K562 (cell line): ENCODE measurements around the gene SLC35A4. TPM values are rescaled to one million over a fixed set of nuclear protein-coding genes. Genes with fewer than 3 reads are reported as not detected.

Source experiments
- CBFA2T3 ChIP-seq: fragments of 450-650 bp; IDR thresholded peaks from 2 replicates; pipeline ENCODE4 v1.6.1; 2017
- ID3 ChIP-seq, 2 experiments: fragments of 250-450 bp in 1 of 2; fragments of 450-650 bp in 1 of 2; sonication (Bioruptor Pico) in 1 of 2; IDR thresholded peaks; 2 replicates each; pipeline versions ENCODE4 v1.6.1 to v1.8.0; 2016 to 2021; ENCODE audit warnings: mild to moderate bottlenecking in 2 of 2, moderate library complexity in 2 of 2, missing compliant biosample characterization in 1 of 2, missing genetic modification characterization in 1 of 2
- ILF3 ChIP-seq: fragments of 450-650 bp; IDR thresholded peaks from 2 replicates; pipeline ENCODE4 v1.6.1; 2018; ENCODE audit warnings: antibody characterized with exemption, mild to moderate bottlenecking, moderate library complexity, borderline replicate concordance
- POLR2H ChIP-seq: IDR thresholded peaks from 2 replicates; pipeline ENCODE4 v1.6.1; 2016; ENCODE audit warnings: missing genetic modification characterization, low read depth, mild to moderate bottlenecking, control low read depth, missing compliant biosample characterization, moderate library complexity
- POLR3G ChIP-seq: IDR thresholded peaks from 2 replicates; pipeline ENCODE4 v1.6.1; 2011; ENCODE audit not compliant: insufficient read length, insufficient replicate concordance; ENCODE audit errors: extremely low read depth
- RAD51 ChIP-seq: fragments of 450-650 bp; IDR thresholded peaks from 2 replicates; pipeline ENCODE4 v1.7.1; 2016; ENCODE audit warnings: low read depth, mild to moderate bottlenecking, borderline replicate concordance
- STAT6 ChIP-seq: sonication (generic); formaldehyde crosslinking; IDR thresholded peaks from 2 replicates; pipeline ENCODE4 v1.8.1; 2023; ENCODE audit warnings: mild to moderate bottlenecking, missing genetic modification reagents
- polyA plus RNA-seq, 8 experiments: library from polyadenylated mRNA; depleted of rRNA in 4 of 8; stranded (reverse) in 5 of 8; unstranded in 3 of 8; fragments of >200 nt; fragmentation: Nextera tagmentation in 2 of 8; fragmentation: Illumina TruSeq in 1 of 8; extraction: Ambion mirVana in 2 of 8; extraction: Trizol in 1 of 8; gene quantifications; 2 replicates each; pipeline versions ENCODE4 v1.2.1 to v1.2.3, GENCODE V29; 2011 to 2014; ENCODE audit warnings: inconsistent platforms in 1 of 8, missing spikeins in 1 of 8
- total RNA-seq, 7 experiments: library from RNA; depleted of rRNA in 6 of 7; stranded (reverse); fragments of >200 nt in 6 of 7; fragmentation: Illumina TruSeq in 2 of 7; extraction: Trizol in 2 of 7; gene quantifications; 2 replicates each; pipeline versions ENCODE4 v1.2.1 to v1.2.3, GENCODE V29; 2011 to 2021; ENCODE audit warnings: low replicate concordance in 1 of 7
- TF ChIP-seq, protein P1 (sequence below): fragments of 450-650 bp; IDR thresholded peaks from 2 replicates; pipeline ENCODE4 v1.6.1; 2016; ENCODE audit warnings: mild to moderate bottlenecking, moderate library complexity
- TF ChIP-seq, protein P2 (sequence below), 2 experiments: IDR thresholded peaks; 2 replicates each; pipeline ENCODE4 v1.6.1; 2011; ENCODE audit warnings: borderline replicate concordance in 1 of 2, control low read depth in 1 of 2, low read depth in 1 of 2, low read length in 1 of 2, mild to moderate bottlenecking in 1 of 2, mixed read lengths in 1 of 2, moderate library complexity in 1 of 2; ENCODE audit not compliant: insufficient read depth in 1 of 2, insufficient read length in 1 of 2, poor library complexity in 1 of 2, severe bottlenecking in 1 of 2; ENCODE audit errors: extremely low read depth in 1 of 2

Gene SLC35A4
- total and polyA plus RNA-seq, 9 of the 15 experiments (the other 6 are each of a cell fraction or from before 2014, with no cell fraction given) = 21.8 to 171 (median 42.5) TPM

GRCh38 chr5:140547508-140548299 lies 16.9 kb upstream of the SLC35A4 start, which contains the start of gene EIF4EBP3 (continued):
- TF ChIP-seq, protein P1, sequence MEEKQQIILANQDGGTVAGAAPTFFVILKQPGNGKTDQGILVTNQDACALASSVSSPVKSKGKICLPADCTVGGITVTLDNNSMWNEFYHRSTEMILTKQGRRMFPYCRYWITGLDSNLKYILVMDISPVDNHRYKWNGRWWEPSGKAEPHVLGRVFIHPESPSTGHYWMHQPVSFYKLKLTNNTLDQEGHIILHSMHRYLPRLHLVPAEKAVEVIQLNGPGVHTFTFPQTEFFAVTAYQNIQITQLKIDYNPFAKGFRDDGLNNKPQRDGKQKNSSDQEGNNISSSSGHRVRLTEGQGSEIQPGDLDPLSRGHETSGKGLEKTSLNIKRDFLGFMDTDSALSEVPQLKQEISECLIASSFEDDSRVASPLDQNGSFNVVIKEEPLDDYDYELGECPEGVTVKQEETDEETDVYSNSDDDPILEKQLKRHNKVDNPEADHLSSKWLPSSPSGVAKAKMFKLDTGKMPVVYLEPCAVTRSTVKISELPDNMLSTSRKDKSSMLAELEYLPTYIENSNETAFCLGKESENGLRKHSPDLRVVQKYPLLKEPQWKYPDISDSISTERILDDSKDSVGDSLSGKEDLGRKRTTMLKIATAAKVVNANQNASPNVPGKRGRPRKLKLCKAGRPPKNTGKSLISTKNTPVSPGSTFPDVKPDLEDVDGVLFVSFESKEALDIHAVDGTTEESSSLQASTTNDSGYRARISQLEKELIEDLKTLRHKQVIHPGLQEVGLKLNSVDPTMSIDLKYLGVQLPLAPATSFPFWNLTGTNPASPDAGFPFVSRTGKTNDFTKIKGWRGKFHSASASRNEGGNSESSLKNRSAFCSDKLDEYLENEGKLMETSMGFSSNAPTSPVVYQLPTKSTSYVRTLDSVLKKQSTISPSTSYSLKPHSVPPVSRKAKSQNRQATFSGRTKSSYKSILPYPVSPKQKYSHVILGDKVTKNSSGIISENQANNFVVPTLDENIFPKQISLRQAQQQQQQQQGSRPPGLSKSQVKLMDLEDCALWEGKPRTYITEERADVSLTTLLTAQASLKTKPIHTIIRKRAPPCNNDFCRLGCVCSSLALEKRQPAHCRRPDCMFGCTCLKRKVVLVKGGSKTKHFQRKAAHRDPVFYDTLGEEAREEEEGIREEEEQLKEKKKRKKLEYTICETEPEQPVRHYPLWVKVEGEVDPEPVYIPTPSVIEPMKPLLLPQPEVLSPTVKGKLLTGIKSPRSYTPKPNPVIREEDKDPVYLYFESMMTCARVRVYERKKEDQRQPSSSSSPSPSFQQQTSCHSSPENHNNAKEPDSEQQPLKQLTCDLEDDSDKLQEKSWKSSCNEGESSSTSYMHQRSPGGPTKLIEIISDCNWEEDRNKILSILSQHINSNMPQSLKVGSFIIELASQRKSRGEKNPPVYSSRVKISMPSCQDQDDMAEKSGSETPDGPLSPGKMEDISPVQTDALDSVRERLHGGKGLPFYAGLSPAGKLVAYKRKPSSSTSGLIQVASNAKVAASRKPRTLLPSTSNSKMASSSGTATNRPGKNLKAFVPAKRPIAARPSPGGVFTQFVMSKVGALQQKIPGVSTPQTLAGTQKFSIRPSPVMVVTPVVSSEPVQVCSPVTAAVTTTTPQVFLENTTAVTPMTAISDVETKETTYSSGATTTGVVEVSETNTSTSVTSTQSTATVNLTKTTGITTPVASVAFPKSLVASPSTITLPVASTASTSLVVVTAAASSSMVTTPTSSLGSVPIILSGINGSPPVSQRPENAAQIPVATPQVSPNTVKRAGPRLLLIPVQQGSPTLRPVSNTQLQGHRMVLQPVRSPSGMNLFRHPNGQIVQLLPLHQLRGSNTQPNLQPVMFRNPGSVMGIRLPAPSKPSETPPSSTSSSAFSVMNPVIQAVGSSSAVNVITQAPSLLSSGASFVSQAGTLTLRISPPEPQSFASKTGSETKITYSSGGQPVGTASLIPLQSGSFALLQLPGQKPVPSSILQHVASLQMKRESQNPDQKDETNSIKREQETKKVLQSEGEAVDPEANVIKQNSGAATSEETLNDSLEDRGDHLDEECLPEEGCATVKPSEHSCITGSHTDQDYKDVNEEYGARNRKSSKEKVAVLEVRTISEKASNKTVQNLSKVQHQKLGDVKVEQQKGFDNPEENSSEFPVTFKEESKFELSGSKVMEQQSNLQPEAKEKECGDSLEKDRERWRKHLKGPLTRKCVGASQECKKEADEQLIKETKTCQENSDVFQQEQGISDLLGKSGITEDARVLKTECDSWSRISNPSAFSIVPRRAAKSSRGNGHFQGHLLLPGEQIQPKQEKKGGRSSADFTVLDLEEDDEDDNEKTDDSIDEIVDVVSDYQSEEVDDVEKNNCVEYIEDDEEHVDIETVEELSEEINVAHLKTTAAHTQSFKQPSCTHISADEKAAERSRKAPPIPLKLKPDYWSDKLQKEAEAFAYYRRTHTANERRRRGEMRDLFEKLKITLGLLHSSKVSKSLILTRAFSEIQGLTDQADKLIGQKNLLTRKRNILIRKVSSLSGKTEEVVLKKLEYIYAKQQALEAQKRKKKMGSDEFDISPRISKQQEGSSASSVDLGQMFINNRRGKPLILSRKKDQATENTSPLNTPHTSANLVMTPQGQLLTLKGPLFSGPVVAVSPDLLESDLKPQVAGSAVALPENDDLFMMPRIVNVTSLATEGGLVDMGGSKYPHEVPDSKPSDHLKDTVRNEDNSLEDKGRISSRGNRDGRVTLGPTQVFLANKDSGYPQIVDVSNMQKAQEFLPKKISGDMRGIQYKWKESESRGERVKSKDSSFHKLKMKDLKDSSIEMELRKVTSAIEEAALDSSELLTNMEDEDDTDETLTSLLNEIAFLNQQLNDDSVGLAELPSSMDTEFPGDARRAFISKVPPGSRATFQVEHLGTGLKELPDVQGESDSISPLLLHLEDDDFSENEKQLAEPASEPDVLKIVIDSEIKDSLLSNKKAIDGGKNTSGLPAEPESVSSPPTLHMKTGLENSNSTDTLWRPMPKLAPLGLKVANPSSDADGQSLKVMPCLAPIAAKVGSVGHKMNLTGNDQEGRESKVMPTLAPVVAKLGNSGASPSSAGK = peak; percentile 93
- TF ChIP-seq STAT6 (CRISPR knock-in tag) (peak; percentile 93), POLR2H (tag) (peak; percentile 40; the same call in 1 of the 2 replicates), CBFA2T3 (no peak), ID3 (CRISPR knock-in tag; IDR thresholded peaks at IDR 0.05) (no peak), ID3 (tag; IDR thresholded peaks at IDR 0.05) (0 out of 2 replicates have a peak, but pooled peaks have one; percentile 51), ILF3 (peak; percentile 93; the same call in 1 of the 2 replicates), RAD51 (peak; percentile 82), POLR3G (no peak)
- TF ChIP-seq, protein P2, sequence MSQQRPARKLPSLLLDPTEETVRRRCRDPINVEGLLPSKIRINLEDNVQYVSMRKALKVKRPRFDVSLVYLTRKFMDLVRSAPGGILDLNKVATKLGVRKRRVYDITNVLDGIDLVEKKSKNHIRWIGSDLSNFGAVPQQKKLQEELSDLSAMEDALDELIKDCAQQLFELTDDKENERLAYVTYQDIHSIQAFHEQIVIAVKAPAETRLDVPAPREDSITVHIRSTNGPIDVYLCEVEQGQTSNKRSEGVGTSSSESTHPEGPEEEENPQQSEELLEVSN (IDR thresholded peaks at IDR 0.05; ENCODE audit: borderline replicate concordance in 1 of 2, extremely low read depth in 1 of 2, insufficient read depth in 1 of 2, insufficient read length in 1 of 2, low read depth in 1 of 2, low read length in 1 of 2, poor library complexity in 1 of 2, severe bottlenecking in 1 of 2) = peak; percentile 93 to 94
